H1 (cell line): ENCODE results near the gene ZC3H18. TPM values are rescaled to one million over a fixed set of nuclear protein-coding genes. Genes with fewer than 3 reads are reported as not detected.

Experiments used
- ASH2L ChIP-seq: fragments of 200-600, 300-600 bp; sonication (generic); IDR thresholded peaks from one replicate; pipeline ENCODE4 v1.7.1; 2017; ENCODE audit warnings: low read length
- EZH2 ChIP-seq: fragments of 200-600 bp; sonication (generic); IDR thresholded peaks from 2 replicates; pipeline ENCODE4 v1.7.1; 2012; ENCODE audit warnings: low read depth, mild to moderate bottlenecking, moderate library complexity, low read length, inconsistent platforms; ENCODE audit not compliant: severe bottlenecking
- KDM1A ChIP-seq: fragments of 200-600, 300-600 bp; sonication (generic); IDR thresholded peaks from 2 replicates; pipeline ENCODE4 v1.7.1; 2016; ENCODE audit warnings: mild to moderate bottlenecking, low read length, borderline replicate concordance
- NANOG ChIP-seq: IDR thresholded peaks from 2 replicates; pipeline ENCODE4 v1.6.1; 2011; ENCODE audit warnings: low read length, low read depth, mild to moderate bottlenecking, inconsistent platforms; ENCODE audit not compliant: insufficient read depth, poor library complexity, severe bottlenecking
- polyA plus RNA-seq, 7 experiments: library from polyadenylated mRNA; depleted of rRNA in 3 of 7; stranded (reverse) in 5 of 7; unstranded in 2 of 7; fragments of >200 nt in 5 of 7; fragments of 200-250 nt in 2 of 7; gene quantifications; 1 replicate in 5 of 7; 2 replicates in 1 of 7; 4 replicates in 1 of 7; pipeline versions ENCODE4 v1.2.1 to v1.2.3, GENCODE V29; 2011 to 2013; ENCODE audit warnings: missing spikeins in 2 of 7, mixed read lengths in 2 of 7
- total RNA-seq: library from RNA; stranded (reverse); fragmentation: NEBNext Ultra II Directional; extraction: Animal tissue kit (Norgen Biotek cat#: 25700); gene quantifications from 2 replicates; pipeline ENCODE4 v1.2.1, GENCODE V29; 2021

Gene ZC3H18
- total and polyA plus RNA-seq, 2 of the 8 experiments (the other 6 are each of a cell fraction or from before 2014, with no cell fraction given) = 12.1 to 73.2 TPM

GRCh38 chr16:88585927-88586581 is 15.9 kb downstream of the ZC3H18 start (continued):
- TF ChIP-seq ASH2L = no peak
- TF ChIP-seq KDM1A = no peak
- no peak for TF ChIP-seq NANOG
- no peak for TF ChIP-seq EZH2
